Measurements from ENCODE around the gene MSRB3. TPM values are rescaled to one million over a fixed set of nuclear protein-coding genes. Genes with fewer than 3 reads are reported as not detected.

Gene MSRB3
- total RNA-seq, 1 donor from 2014 or later: 1.1 TPM

DNA sequence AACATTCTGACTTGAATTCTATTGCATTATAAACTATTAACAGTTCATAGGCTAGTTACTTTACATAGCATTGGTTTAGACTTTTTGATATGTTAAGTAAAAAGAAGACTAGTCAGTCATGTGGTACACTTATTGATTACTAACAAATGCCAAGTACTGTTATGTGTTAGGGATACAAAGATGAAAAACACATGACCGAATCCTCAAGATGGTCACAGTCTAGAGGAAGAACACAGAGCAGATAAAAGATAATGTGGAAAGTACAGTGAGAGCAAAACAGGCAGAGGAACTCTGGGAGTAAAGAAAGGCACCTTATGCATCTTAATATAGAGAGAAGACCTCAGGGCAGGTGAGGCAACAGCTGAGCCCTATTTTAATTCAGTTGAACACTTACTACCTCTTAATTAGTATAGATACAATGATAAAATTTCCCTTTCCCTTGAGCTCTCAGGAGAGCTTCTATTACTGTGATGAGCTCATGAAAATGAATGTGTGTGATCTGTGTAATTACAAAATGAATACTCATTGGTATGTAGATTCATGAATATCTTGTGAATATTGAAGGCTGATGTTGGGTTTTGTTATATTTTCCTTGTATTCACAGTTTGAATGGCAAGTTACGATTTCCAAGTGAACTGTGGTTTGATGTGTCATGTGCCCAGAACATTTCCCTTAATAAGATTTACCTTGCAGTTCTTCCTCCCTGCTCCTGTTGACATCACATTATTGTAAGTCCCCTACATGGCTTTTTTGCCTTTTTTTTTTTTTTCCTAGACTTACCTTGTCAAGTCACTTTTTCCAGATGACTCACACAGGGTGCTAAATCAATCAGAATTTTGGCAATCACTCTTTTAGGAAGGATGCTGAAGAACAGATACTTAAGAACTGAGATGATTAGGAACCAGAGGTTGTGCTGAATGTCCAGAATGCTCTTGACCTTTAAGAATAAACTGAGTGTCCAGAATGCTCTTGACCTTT lies 29.5 kb upstream of the MSRB3 start:
- H3K36me3 Mint-ChIP-seq (ENCODE audit: insufficient read depth): peaks cover 14% of the 10 kb centered on the region
- no peak for DNase-seq (ENCODE audit: low spot score, unreplicated experiment)
- H3K4me3 Mint-ChIP-seq (ENCODE audit: low read depth): no peak overlapping the region
- H3K9me3 Mint-ChIP-seq (ENCODE audit: low read depth): no peaks in the 10 kb centered on the region
- H3K27me3 Mint-ChIP-seq: no peaks in the 10 kb centered on the region
- TF ChIP-seq, protein P1, sequence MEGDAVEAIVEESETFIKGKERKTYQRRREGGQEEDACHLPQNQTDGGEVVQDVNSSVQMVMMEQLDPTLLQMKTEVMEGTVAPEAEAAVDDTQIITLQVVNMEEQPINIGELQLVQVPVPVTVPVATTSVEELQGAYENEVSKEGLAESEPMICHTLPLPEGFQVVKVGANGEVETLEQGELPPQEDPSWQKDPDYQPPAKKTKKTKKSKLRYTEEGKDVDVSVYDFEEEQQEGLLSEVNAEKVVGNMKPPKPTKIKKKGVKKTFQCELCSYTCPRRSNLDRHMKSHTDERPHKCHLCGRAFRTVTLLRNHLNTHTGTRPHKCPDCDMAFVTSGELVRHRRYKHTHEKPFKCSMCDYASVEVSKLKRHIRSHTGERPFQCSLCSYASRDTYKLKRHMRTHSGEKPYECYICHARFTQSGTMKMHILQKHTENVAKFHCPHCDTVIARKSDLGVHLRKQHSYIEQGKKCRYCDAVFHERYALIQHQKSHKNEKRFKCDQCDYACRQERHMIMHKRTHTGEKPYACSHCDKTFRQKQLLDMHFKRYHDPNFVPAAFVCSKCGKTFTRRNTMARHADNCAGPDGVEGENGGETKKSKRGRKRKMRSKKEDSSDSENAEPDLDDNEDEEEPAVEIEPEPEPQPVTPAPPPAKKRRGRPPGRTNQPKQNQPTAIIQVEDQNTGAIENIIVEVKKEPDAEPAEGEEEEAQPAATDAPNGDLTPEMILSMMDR (IDR thresholded peaks at IDR 0.05; ENCODE audit: unreplicated experiment): no peak
- no peaks in the 10 kb centered on the region for H3K4me1 Mint-ChIP-seq (ENCODE audit: low read depth)
- H3K27ac Mint-ChIP-seq: no peak overlapping the region

DNA sequence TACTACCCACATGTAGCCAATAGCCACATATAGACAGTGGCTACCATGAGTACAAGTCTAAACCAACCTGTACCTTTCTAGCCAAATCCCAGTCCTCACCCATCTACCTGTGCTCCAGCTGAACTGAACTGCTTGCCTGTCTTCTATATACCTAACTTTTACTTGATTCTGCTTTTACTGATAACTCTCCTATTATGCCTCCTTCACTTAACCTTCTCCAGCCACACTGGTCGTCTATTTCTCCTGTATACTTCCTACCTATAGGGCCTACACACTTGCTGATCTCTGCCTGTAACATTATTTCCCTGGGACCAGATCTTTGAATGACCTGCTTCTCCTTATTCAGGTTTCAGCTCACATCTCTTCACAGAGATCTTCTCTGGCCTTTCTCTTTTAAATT lies 26.0 kb upstream of the MSRB3 start:
- no peak overlapping the region for H3K4me3 Mint-ChIP-seq (ENCODE audit: low read depth)
- H3K4me1 Mint-ChIP-seq (ENCODE audit: low read depth): no peaks in the 10 kb centered on the region
- peaks cover 3% of the 10 kb centered on the region for H3K9me3 Mint-ChIP-seq (ENCODE audit: low read depth)
- no peak for DNase-seq (ENCODE audit: low spot score, unreplicated experiment)
- H3K36me3 Mint-ChIP-seq (ENCODE audit: insufficient read depth): peaks cover 5% of the 10 kb centered on the region
- H3K27me3 Mint-ChIP-seq: no peaks in the 10 kb centered on the region
- H3K27ac Mint-ChIP-seq: no peak overlapping the region
- TF ChIP-seq, protein P1 (IDR thresholded peaks at IDR 0.05; ENCODE audit: unreplicated experiment): no peak

DNA sequence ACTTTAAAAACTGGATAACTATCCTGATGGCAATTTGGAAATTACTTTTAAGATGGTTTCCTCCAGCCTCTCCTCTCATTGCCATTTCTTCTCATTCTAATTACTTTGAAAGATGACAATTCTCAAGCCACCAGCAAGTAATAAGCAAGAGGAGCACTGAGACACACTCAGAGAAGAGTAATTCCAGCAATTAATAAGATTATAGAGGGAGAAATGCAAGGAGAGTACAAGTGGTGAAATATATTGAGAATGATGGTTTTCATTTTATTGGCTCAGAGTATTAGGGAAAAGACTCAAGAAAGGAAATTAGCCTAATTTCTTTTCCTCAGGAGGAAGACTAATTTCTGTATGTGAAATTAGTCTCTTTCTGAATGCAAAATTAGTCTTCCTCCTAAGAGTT lies 20.5 kb upstream of the MSRB3 start:
- H3K27ac Mint-ChIP-seq: no peak overlapping the region
- H3K27me3 Mint-ChIP-seq: no peaks in the 10 kb centered on the region
- H3K4me3 Mint-ChIP-seq (ENCODE audit: low read depth): no peak overlapping the region
- H3K9me3 Mint-ChIP-seq (ENCODE audit: low read depth): peaks cover 3% of the 10 kb centered on the region
- H3K36me3 Mint-ChIP-seq (ENCODE audit: insufficient read depth): no peaks in the 10 kb centered on the region
- DNase-seq (ENCODE audit: low spot score, unreplicated experiment): no peak
- TF ChIP-seq, protein P1 (IDR thresholded peaks at IDR 0.05; ENCODE audit: unreplicated experiment): no peak
- no peaks in the 10 kb centered on the region for H3K4me1 Mint-ChIP-seq (ENCODE audit: low read depth)

DNA sequence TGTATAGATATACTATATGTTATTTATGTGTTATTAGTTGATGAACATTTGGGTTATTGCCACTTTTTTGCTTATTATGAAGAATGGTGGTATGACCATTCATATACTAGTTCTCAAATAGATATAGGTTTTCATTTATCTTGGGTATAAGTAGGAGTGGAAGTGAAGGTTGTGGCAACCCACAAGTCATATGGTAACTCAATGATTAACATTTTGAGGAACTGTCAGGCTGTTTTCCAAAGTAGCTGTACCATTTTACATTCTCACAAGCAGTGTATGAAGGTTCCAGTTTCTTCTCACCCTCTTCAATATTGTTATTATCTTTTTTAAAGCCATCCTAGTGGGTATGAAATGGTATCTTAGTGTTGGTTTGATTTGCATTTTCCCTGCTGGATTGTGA lies 19.0 kb upstream of the MSRB3 start:
- H3K27me3 Mint-ChIP-seq: no peaks in the 10 kb centered on the region
- no peaks in the 10 kb centered on the region for H3K4me1 Mint-ChIP-seq (ENCODE audit: low read depth)
- no peak overlapping the region for H3K27ac Mint-ChIP-seq
- H3K9me3 Mint-ChIP-seq (ENCODE audit: low read depth): peaks cover 3% of the 10 kb centered on the region
- no peak for DNase-seq (ENCODE audit: low spot score, unreplicated experiment)
- TF ChIP-seq, protein P1 (IDR thresholded peaks at IDR 0.05; ENCODE audit: unreplicated experiment): no peak
- no peaks in the 10 kb centered on the region for H3K36me3 Mint-ChIP-seq (ENCODE audit: insufficient read depth)
- H3K4me3 Mint-ChIP-seq (ENCODE audit: low read depth): no peak overlapping the region

DNA sequence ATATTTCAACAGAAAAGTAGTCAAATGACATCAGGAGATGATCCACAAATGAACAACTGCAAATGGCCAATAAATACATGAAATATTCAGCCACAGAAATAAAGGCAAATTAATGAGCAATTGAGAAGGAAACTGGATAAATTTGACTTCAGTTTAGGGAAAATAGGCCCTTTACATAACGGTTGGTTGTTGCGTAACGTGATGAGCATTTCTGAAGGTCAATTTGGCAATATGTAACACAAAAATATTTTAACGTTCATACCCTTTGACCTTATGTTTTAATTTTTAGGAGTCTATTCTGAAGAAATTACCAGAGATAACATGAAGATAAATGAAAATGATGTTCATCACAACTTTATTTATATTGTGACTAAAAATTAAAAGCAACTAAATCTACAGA lies 14.7 kb upstream of the MSRB3 start:
- H3K4me3 Mint-ChIP-seq (ENCODE audit: low read depth): no peak overlapping the region
- H3K9me3 Mint-ChIP-seq (ENCODE audit: low read depth): no peaks in the 10 kb centered on the region
- H3K27me3 Mint-ChIP-seq: no peaks in the 10 kb centered on the region
- no peaks in the 10 kb centered on the region for H3K36me3 Mint-ChIP-seq (ENCODE audit: insufficient read depth)
- no peaks in the 10 kb centered on the region for H3K4me1 Mint-ChIP-seq (ENCODE audit: low read depth)
- DNase-seq (ENCODE audit: low spot score, unreplicated experiment): no peak
- TF ChIP-seq, protein P1 (IDR thresholded peaks at IDR 0.05; ENCODE audit: unreplicated experiment): no peak
- no peak overlapping the region for H3K27ac Mint-ChIP-seq
